ENCODE data around the gene DOK1. TPM values are rescaled to one million over a fixed set of nuclear protein-coding genes. Genes with fewer than 3 reads are reported as not detected.

The DOK1 gene
- total RNA-seq, 1 experiment from 2014 or later, result 3.4 TPM

GRCh38 chr2:74588664-74589063, 34.1 kb downstream of the DOK1 start:
- ChIA-PET POLR2A (interaction anchor here (0.6 to 5.3 kb wide), 5 partner anchors 57 to 341 kb away, joined by 3 to 46 read pairs (median 11); partner anchors contain the start of genes AUP1, CCDC142, HTRA2 and MRPL53), CTCF (interaction anchor here (0.5 to 11.6 kb wide), 32 partner anchors 11 to 1696 kb away, joined by 3 to 203 read pairs (median 5); partner anchors contain the start of genes AUP1, CCDC142, DQX1 and HTRA2)
- no peak overlapping the region for H3K27ac Mint-ChIP-seq (ENCODE audit: low read depth, unreplicated experiment)
- BruUV-seq (replicated peaks), result no TSS peak
- peaks cover 1% of the 10 kb centered on the region for H3K4me1 Mint-ChIP-seq (ENCODE audit: insufficient read depth, unreplicated experiment)
- no peak for TF ChIP-seq CTCF (IDR thresholded peaks at IDR 0.05; ENCODE audit: unreplicated experiment)
- peaks cover 13% of the 10 kb centered on the region for H3K27me3 Mint-ChIP-seq (ENCODE audit: insufficient read depth, unreplicated experiment)
- no peak overlapping the region for H3K4me3 Mint-ChIP-seq (ENCODE audit: unreplicated experiment)
- intact Hi-C loops (cut with micrococcal nuclease), result loop anchor here (5.0 kb wide), 2 partner anchors 41 to 336 kb away; no protein-coding TSS in a partner anchor
- H3K36me3 Mint-ChIP-seq (ENCODE audit: insufficient read depth, unreplicated experiment), result no peaks in the 10 kb centered on the region
- no peak for DNase-seq (ENCODE audit: unreplicated experiment)
- no peaks in the 10 kb centered on the region for H3K9me3 Mint-ChIP-seq (ENCODE audit: unreplicated experiment)

- Mint-ChIP-seq H3K4me1 (ENCODE audit: insufficient read depth, unreplicated experiment) (peaks cover 9% of the 10 kb centered on the region), H3K4me3 (ENCODE audit: unreplicated experiment) (no peak overlapping the region), H3K27ac (ENCODE audit: low read depth, unreplicated experiment) (no peak overlapping the region), H3K36me3 (ENCODE audit: insufficient read depth, unreplicated experiment) (no peaks in the 10 kb centered on the region), H3K9me3 (ENCODE audit: unreplicated experiment) (no peaks in the 10 kb centered on the region), H3K27me3 (ENCODE audit: insufficient read depth, unreplicated experiment) (peaks cover 34% of the 10 kb centered on the region)
- BruUV-seq (replicated peaks), result no TSS peak
- TF ChIP-seq CTCF (IDR thresholded peaks at IDR 0.05; ENCODE audit: unreplicated experiment), result no peak
- POLR2A ChIA-PET, result no interaction called here
- CTCF ChIA-PET, result interaction anchor here (0.6 to 1.0 kb wide), 2 partner anchors 110 to 123 kb away, joined by 3 to 6 read pairs; no protein-coding TSS in a partner anchor
- DNase-seq (ENCODE audit: unreplicated experiment), result no peak
- intact Hi-C loops (cut with micrococcal nuclease), result no loop called here
These were observed 39.6 kb downstream of the DOK1 start for GRCh38 chr2:74593826-74594772.

- peaks cover 9% of the 10 kb centered on the region for H3K4me1 Mint-ChIP-seq (ENCODE audit: insufficient read depth, unreplicated experiment)
- POLR2A ChIA-PET, result no interaction called here
- TF ChIP-seq CTCF (IDR thresholded peaks at IDR 0.05; ENCODE audit: unreplicated experiment), result no peak
- no peak overlapping the region for H3K27ac Mint-ChIP-seq (ENCODE audit: low read depth, unreplicated experiment)
- no peaks in the 10 kb centered on the region for H3K9me3 Mint-ChIP-seq (ENCODE audit: unreplicated experiment)
- CTCF ChIA-PET, result interaction anchor here (0.6 to 6.7 kb wide), 2 partner anchors 9 to 121 kb away, joined by 3 to 61 read pairs; no protein-coding TSS in a partner anchor
- no peak overlapping the region for H3K4me3 Mint-ChIP-seq (ENCODE audit: unreplicated experiment)
- intact Hi-C loops (cut with micrococcal nuclease), result no loop called here
- BruUV-seq (replicated peaks), result no TSS peak
- H3K36me3 Mint-ChIP-seq (ENCODE audit: insufficient read depth, unreplicated experiment), result no peaks in the 10 kb centered on the region
- DNase-seq (ENCODE audit: unreplicated experiment), result no peak
- peaks cover 48% of the 10 kb centered on the region for H3K27me3 Mint-ChIP-seq (ENCODE audit: insufficient read depth, unreplicated experiment)
These were observed 42.1 kb downstream of the DOK1 start for GRCh38 chr2:74596584-74596983.

GRCh38 chr2:74597410-74597809, 42.9 kb downstream of the DOK1 start:
- H3K4me3 Mint-ChIP-seq (ENCODE audit: unreplicated experiment), result no peak overlapping the region
- peaks cover 48% of the 10 kb centered on the region for H3K27me3 Mint-ChIP-seq (ENCODE audit: insufficient read depth, unreplicated experiment)
- CTCF ChIA-PET, result interaction anchor here (6.7 kb wide), 1 partner anchor 10 kb away, joined by 61 read pairs; no protein-coding TSS in a partner anchor

More at GRCh38 chr2:74597410-74597809, 42.9 kb downstream of the DOK1 start:
- H3K9me3 Mint-ChIP-seq (ENCODE audit: unreplicated experiment), result no peaks in the 10 kb centered on the region
- no TSS peak for BruUV-seq (replicated peaks)
- no peaks in the 10 kb centered on the region for H3K36me3 Mint-ChIP-seq (ENCODE audit: insufficient read depth, unreplicated experiment)
- intact Hi-C loops (cut with micrococcal nuclease), result no loop called here
- TF ChIP-seq CTCF (IDR thresholded peaks at IDR 0.05; ENCODE audit: unreplicated experiment), result no peak
- POLR2A ChIA-PET, result interaction anchor here (0.7 kb wide), 1 partner anchor 24 kb away, joined by 3 read pairs; no protein-coding TSS in a partner anchor
- H3K4me1 Mint-ChIP-seq (ENCODE audit: insufficient read depth, unreplicated experiment), result peaks cover 12% of the 10 kb centered on the region
- no peak overlapping the region for H3K27ac Mint-ChIP-seq (ENCODE audit: low read depth, unreplicated experiment)
- DNase-seq (ENCODE audit: unreplicated experiment), result no peak
